Epithelial cell of esophagus (primary cell): ENCODE data around the gene NOCT.

ENCODE experiments used
- DNase-seq: peaks from one replicate; pipeline ENCODE4 v3.0.0; 2010; ENCODE audit warnings: low read depth
- H3K4me3 ChIP-seq: 2 replicates; pipeline ENCODE4 v1.5.1; 2011; ENCODE audit warnings: mild to moderate bottlenecking, low read length, control low read depth
- TF ChIP-seq, protein P1 (sequence below): IDR thresholded peaks from 2 replicates; pipeline ENCODE4 v1.5.1; 2011; ENCODE audit warnings: low read depth, mild to moderate bottlenecking, low read length, control low read depth, inconsistent platforms; ENCODE audit not compliant: insufficient read depth; ENCODE audit errors: missing control alignments

NOCT gene

GRCh38 chr4:139078926-139079325 lies 63.3 kb downstream of the NOCT start:
- DNase-seq: no peak
- TF ChIP-seq, protein P1, sequence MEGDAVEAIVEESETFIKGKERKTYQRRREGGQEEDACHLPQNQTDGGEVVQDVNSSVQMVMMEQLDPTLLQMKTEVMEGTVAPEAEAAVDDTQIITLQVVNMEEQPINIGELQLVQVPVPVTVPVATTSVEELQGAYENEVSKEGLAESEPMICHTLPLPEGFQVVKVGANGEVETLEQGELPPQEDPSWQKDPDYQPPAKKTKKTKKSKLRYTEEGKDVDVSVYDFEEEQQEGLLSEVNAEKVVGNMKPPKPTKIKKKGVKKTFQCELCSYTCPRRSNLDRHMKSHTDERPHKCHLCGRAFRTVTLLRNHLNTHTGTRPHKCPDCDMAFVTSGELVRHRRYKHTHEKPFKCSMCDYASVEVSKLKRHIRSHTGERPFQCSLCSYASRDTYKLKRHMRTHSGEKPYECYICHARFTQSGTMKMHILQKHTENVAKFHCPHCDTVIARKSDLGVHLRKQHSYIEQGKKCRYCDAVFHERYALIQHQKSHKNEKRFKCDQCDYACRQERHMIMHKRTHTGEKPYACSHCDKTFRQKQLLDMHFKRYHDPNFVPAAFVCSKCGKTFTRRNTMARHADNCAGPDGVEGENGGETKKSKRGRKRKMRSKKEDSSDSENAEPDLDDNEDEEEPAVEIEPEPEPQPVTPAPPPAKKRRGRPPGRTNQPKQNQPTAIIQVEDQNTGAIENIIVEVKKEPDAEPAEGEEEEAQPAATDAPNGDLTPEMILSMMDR: no peak
- H3K4me3 ChIP-seq: no peak overlapping the region

DNA sequence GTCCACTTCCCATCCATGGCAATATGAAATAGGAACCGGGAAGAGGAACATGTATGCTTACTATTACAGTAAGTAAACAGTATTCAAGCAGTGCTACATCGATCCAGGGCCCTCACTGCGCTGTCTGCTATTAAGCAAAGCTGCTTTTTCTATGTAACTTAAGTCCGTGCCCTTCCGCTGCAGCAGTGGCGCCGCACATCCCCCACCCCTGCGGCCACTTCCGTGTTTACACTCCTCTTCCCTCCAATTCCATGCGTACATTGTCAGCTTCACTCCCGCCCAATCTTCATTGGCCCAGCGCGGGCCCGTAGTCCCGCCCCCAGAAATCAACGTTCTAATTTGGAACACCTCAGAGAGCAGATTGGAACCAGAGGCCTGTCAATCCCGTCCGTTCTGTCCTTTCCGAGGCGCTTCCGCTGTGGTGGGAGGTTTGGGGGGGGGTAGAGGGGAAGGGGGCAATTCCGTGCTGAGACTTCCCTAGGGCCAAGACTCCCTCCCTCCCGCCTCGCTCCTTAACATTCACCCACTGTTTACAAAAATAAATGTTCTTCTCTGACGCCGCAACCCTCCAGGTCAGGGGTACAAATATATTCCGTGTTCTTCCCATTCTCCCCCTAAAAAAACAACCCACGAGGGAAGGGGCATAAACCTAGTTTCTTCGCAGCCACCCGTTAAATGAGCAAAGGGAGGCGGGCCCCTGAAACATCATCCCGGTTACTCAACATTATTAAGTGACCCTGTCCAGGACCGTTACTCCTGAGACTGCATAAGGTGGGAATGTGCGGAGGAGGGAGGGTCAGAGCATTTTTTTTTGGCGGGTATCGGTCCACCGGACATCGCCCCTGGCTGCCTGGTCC lies 67.4 kb downstream of the NOCT start:
- TF ChIP-seq, protein P1: no peak
- DNase-seq: peak; percentile 97
- H3K4me3 ChIP-seq: peak overlapping the region; percentile 87

DNA sequence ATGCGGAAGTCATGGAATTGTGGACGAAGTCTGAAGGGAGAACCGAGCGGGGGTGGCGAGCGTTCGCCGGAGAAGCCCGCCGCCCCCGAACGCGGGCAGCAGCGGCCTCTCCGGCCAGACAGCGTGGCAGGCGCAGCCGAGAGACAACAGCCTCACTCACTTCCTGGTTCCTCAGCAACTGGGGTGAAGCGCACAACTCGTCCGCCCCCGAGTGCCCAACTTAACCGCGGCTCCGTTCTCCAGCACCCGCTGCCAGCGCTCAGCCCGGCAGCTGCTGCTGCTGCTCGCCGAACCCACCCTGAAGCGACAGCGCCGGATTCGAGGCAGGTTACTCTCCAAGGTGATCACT lies 68.0 kb downstream of the NOCT start:
- peak overlapping the region; percentile 87 for H3K4me3 ChIP-seq
- TF ChIP-seq, protein P1: no peak
- peak; percentile 62 for DNase-seq

- peak; percentile 91 for DNase-seq
- peak overlapping the region; percentile 87 for H3K4me3 ChIP-seq
- TF ChIP-seq, protein P1: no peak
These were observed 68.6 kb downstream of the NOCT start for GRCh38 chr4:139083956-139084803.

GRCh38 chr4:139084804-139085093 lies 69.2 kb downstream of the NOCT start:
- DNase-seq: no peak
- peak overlapping the region; percentile 87 for H3K4me3 ChIP-seq
- TF ChIP-seq, protein P1: no peak

DNA sequence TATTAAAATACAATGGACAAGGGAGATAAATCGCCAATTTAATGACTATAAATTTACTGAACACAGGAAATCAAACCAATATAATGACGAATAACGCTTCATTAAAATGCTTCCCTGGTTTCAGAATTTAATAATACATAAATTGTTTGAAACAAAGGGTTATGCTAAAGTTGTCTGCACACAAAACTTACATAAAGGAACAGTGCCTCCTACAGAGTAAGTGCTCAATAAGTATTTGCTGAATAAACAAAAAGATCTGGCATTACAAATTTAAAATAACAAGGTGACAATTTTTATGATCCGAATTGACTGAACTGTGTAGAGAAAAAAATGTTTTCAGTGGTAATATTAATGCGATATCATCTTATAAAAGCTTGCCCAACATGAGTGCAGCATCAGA lies 69.6 kb downstream of the NOCT start:
- TF ChIP-seq, protein P1: peak; percentile 18
- peak; percentile 34 for DNase-seq
- H3K4me3 ChIP-seq: peak overlapping the region; percentile 87
